Muscle layer of colon (tissue), 2 donors: ENCODE results near the gene MAGI2.
"Not testable (repeated sequence)": the region's sequence is repeated elsewhere in the genome, so short reads cannot be mapped to it uniquely, and the experiment has no call there.

Source experiments
- H3K27ac ChIP-seq: one replicate; pipeline ENCODE4 v1.7.0; 2013; ENCODE audit warnings: low read depth, mild to moderate bottlenecking, low read length, moderate library complexity
- H3K27me3 ChIP-seq, 2 donors: one replicate each; pipeline ENCODE4 v1.7.0; 2013; ENCODE audit warnings: low read length in 2 of 2, mild to moderate bottlenecking in 2 of 2; ENCODE audit not compliant: insufficient read depth in 2 of 2, control insufficient read depth in 1 of 2
- H3K36me3 ChIP-seq: one replicate; pipeline ENCODE4 v1.7.0; 2013; ENCODE audit warnings: mild to moderate bottlenecking, low read length; ENCODE audit not compliant: insufficient read depth
- H3K4me1 ChIP-seq: one replicate; pipeline ENCODE4 v1.7.0; 2013; ENCODE audit warnings: mild to moderate bottlenecking, low read length; ENCODE audit not compliant: insufficient read depth
- H3K4me3 ChIP-seq, 2 donors: one replicate each; pipeline ENCODE4 v1.7.0; 2013; ENCODE audit warnings: low read length in 2 of 2, low read depth in 1 of 2, mild to moderate bottlenecking in 1 of 2, moderate library complexity in 1 of 2
- H3K9ac ChIP-seq: one replicate; pipeline ENCODE4 v1.7.0; 2013; ENCODE audit warnings: low read length
- H3K9me3 ChIP-seq: one replicate; pipeline ENCODE4 v1.7.0; 2013; ENCODE audit warnings: mild to moderate bottlenecking, low read length
- donor health status: abdominal sarcoma.
- donor health status: Adenocarcinoma of cecum.

Gene MAGI2

GRCh38 chr7:79084423-79084822, 369.0 kb downstream of the MAGI2 start:
- no peaks in the 10 kb centered on the region for H3K27me3 ChIP-seq
- H3K4me1 ChIP-seq: no peaks in the 10 kb centered on the region

DNA sequence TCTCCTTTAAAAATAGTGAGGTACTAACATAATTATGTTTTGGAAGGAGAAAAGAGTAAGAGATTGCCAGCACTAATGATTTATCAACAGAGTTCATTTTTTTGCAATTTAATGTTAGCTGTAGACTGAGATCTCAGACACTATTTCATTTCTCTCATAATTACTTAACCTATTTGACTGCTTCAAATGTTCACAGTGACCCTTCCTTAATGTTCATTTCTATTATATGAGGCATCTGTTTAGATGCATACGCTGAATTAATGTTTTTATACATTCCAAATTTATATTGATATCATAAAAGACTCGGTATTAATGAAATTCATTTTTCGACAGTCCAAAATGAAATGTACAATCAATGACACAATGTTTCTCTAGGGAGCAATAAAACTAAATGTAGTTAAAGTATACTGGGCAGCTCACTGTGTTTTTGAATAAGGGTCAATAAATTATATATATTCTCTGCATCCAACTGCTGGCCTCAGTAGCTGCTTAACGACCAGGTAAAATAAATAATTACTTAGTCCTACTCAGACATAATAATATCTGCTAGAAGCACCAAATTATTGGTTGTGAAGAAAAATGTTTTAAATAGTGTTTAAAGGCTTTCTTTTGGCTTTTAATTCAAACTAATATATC, 373.4 kb downstream of the MAGI2 start:
- Histone ChIP-seq H3K9ac (no peak overlapping the region), H3K4me1 (no peaks in the 10 kb centered on the region), H3K27ac (no peak overlapping the region), H3K27me3 (no peaks in the 10 kb centered on the region), H3K36me3 (no peaks in the 10 kb centered on the region), H3K9me3 (no peaks in the 10 kb centered on the region), H3K4me3 (no peak overlapping the region)

More at GRCh38 chr7:79084423-79084822, 369.0 kb downstream of the MAGI2 start:
- Histone ChIP-seq H3K9ac (no peak overlapping the region), H3K4me3 (no peak overlapping the region), H3K36me3 (no peaks in the 10 kb centered on the region), H3K9me3 (no peaks in the 10 kb centered on the region), H3K27ac (no peak overlapping the region)

GRCh38 chr7:79078273-79078672, 375.2 kb downstream of the MAGI2 start:
- Histone ChIP-seq H3K9ac (no peak overlapping the region), H3K36me3 (no peaks in the 10 kb centered on the region), H3K27me3 (no peaks in the 10 kb centered on the region), H3K4me1 (no peaks in the 10 kb centered on the region), H3K4me3 (no peak overlapping the region), H3K9me3 (no peaks in the 10 kb centered on the region), H3K27ac (no peak overlapping the region)

- not testable (repeated sequence) for H3K4me3 ChIP-seq, H3K36me3 ChIP-seq, H3K4me1 ChIP-seq, H3K9me3 ChIP-seq, H3K27me3 ChIP-seq, H3K9ac ChIP-seq, H3K27ac ChIP-seq
Observed at GRCh38 chr7:79071187-79071586, 382.3 kb downstream of the MAGI2 start.

- no peak overlapping the region for H3K4me3 ChIP-seq
- H3K9me3 ChIP-seq: no peaks in the 10 kb centered on the region
- no peaks in the 10 kb centered on the region for H3K36me3 ChIP-seq
- H3K27ac ChIP-seq: no peak overlapping the region
- H3K27me3 ChIP-seq: no peaks in the 10 kb centered on the region
- H3K9ac ChIP-seq: no peak overlapping the region
- H3K4me1 ChIP-seq: no peaks in the 10 kb centered on the region
Observed at GRCh38 chr7:79064187-79064823, 389.2 kb downstream of the MAGI2 start.

DNA sequence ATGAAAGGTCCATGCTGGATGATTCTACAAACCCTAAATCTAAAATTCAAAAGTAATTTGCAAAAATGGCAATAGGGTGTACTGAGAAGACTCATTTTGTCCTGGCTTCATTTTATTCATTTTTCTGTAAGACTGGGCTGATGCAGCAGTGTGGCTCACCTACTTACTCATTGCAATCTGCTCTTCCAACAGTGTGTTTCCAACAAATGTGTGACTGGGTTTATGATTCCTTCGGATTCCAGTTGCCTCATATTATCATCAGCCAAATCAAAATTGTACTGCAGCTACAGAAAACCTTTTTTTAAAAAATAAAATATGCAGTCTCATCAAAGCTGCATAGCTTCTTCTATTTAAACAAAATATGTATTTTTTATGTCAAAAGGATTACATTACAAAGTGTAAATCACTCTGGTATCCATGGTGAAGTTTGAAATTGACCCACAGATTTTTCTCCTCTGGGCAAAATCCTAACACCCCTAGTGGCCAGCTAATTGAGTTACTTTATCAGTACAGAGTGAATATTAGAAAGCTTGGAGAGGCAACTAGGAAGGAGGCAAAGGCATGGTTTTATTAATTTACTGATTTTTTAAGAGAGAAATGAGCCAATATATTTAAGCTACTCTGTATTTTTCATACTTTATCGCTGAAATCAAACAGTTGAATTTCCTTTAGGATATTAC, 390.3 kb downstream of the MAGI2 start:
- Histone ChIP-seq H3K27ac (no peak overlapping the region), H3K4me1 (no peaks in the 10 kb centered on the region), H3K36me3 (no peaks in the 10 kb centered on the region), H3K27me3 (no peaks in the 10 kb centered on the region), H3K4me3 (no peak overlapping the region), H3K9me3 (no peaks in the 10 kb centered on the region), H3K9ac (no peak overlapping the region)

DNA sequence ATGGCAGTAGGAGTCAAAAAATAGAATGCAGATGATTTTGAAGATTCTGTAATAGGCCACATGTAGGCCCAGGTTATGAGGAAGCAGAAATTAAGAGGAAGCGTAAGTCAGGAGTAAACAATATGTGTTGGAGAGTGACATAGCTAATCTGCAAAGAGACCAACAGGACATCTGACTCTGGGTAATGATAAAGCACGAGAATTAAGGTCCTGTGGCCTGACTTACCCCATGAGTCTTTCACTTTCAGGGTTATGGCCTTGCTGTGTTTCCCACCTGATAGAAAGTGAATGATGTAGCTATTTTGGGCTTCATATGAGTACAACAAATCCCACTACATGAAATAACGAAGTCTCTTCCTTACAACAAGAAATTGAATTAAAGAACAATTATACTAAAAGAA, 393.0 kb downstream of the MAGI2 start:
- H3K27ac ChIP-seq: no peak overlapping the region
- no peaks in the 10 kb centered on the region for H3K27me3 ChIP-seq
- H3K9ac ChIP-seq: no peak overlapping the region
- no peaks in the 10 kb centered on the region for H3K36me3 ChIP-seq
- H3K9me3 ChIP-seq: no peaks in the 10 kb centered on the region
- no peak overlapping the region for H3K4me3 ChIP-seq
- H3K4me1 ChIP-seq: no peaks in the 10 kb centered on the region

DNA sequence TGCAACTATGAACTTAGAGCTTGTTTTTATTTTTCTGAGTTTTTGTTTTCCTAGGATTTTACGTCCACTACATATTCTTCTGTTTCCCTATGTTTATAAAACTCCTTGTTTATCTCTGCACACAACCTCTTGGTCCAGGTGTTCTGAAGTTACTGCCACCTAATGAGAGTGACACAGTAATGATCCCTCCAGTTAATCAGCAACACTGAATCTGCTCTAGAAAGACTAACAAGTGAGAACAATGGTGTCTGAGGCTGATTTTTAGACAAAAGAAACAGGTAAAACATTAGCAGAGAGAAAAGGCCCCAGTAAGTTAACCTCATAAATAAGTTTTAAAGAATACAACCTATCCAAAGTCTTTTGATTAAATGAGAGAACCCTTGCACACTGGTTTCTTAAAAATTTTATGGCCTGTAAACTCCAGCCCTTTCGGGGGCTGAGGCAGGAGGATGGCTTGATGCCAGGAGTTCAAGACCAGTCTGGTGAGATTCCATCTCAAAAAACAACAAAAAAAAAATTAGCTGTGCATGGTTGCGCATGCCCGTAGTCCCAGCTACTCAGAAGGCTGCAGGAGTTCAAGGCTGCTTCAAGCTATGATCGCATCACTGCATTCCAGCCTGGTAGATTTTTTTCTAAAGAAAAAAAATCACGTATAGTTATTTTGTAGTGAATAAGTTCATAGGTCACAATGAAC, 397.6 kb downstream of the MAGI2 start:
- Histone ChIP-seq H3K27ac (no peak overlapping the region), H3K9me3 (no peaks in the 10 kb centered on the region), H3K4me1 (no peaks in the 10 kb centered on the region)

GRCh38 chr7:79051915-79052314, 401.6 kb downstream of the MAGI2 start:
- Histone ChIP-seq H3K27ac (no peak overlapping the region), H3K9me3 (no peaks in the 10 kb centered on the region), H3K27me3 (no peaks in the 10 kb centered on the region), H3K4me3 (no peak overlapping the region), H3K4me1 (no peaks in the 10 kb centered on the region), H3K36me3 (no peaks in the 10 kb centered on the region), H3K9ac (no peak overlapping the region)

More for the DNA sequence above, 397.6 kb downstream of the MAGI2 start:
- Histone ChIP-seq H3K36me3 (no peaks in the 10 kb centered on the region), H3K9ac (no peak overlapping the region), H3K27me3 (no peaks in the 10 kb centered on the region), H3K4me3 (no peak overlapping the region)

GRCh38 chr7:79050603-79051002, 402.9 kb downstream of the MAGI2 start:
- H3K27ac ChIP-seq: no peak overlapping the region

DNA sequence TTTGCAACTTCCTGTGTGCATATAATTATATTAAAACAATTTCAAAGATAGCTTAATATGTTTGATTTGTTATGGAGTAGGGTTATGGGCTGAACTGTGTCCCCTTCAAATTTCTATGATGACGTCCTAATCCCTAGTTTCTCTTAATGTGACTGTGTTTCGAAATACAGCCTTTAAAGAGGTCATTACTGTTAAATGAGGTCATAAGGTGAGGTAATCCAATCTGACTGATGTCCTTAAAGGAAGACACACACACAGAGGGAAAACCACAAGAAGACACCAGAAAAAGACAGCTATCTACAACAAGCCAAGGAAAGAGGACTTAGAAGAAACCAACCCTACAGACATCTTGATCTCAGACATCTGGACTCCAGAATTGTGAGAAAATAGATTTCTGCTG, 407.4 kb downstream of the MAGI2 start:
- no peak overlapping the region for H3K9ac ChIP-seq
- H3K27me3 ChIP-seq: no peaks in the 10 kb centered on the region
- no peak overlapping the region for H3K27ac ChIP-seq
- H3K36me3 ChIP-seq: no peaks in the 10 kb centered on the region
- H3K4me1 ChIP-seq: no peaks in the 10 kb centered on the region
- H3K4me3 ChIP-seq: no peak overlapping the region
- no peaks in the 10 kb centered on the region for H3K9me3 ChIP-seq

More at GRCh38 chr7:79050603-79051002, 402.9 kb downstream of the MAGI2 start:
- H3K9ac ChIP-seq: no peak overlapping the region
- H3K4me3 ChIP-seq: no peak overlapping the region
- no peaks in the 10 kb centered on the region for H3K27me3 ChIP-seq
- H3K36me3 ChIP-seq: no peaks in the 10 kb centered on the region
- H3K4me1 ChIP-seq: no peaks in the 10 kb centered on the region
- H3K9me3 ChIP-seq: no peaks in the 10 kb centered on the region
